GM23338 (cell line): ENCODE measurements around the gene SORCS2. TPM values are rescaled to one million over a fixed set of nuclear protein-coding genes. Genes with fewer than 3 reads are reported as not detected.

ENCODE experiments used
- ATAC-seq: fragments of 200-7000 bp; cut with Tn5 transposase; 3 replicates; pipeline ENCODE4 v1.9.1; 2020
- DNase-seq: peaks from one replicate; pipeline ENCODE4 v3.0.0-alpha.2; 2015; ENCODE audit warnings: low spot score
- H2AFZ ChIP-seq: fragments of 200-600 bp; sonication (generic); 2 replicates; pipeline ENCODE4 v1.8.0; 2016; ENCODE audit warnings: antibody characterized with exemption, mild to moderate bottlenecking, moderate library complexity
- H3F3A ChIP-seq: fragments of 200-600 bp; sonication (generic); replicated peaks from 2 replicates; pipeline ENCODE4 v1.8.0; 2017; ENCODE audit warnings: antibody characterized with exemption, mixed run types, low read depth
- H3K27ac ChIP-seq: fragments of 200-600 bp; sonication (generic); 2 replicates; pipeline ENCODE4 v1.6.1; 2016; ENCODE audit warnings: low read depth
- H3K27me3 ChIP-seq: fragments of 200-600 bp; sonication (generic); 2 replicates; pipeline ENCODE4 v1.8.0; 2016; ENCODE audit warnings: mild to moderate bottlenecking, mixed run types, moderate library complexity; ENCODE audit not compliant: insufficient read depth
- H3K36me3 ChIP-seq: fragments of 200-600 bp; sonication (generic); 2 replicates; pipeline ENCODE4 v1.8.0; 2016; ENCODE audit warnings: mild to moderate bottlenecking; ENCODE audit not compliant: insufficient read depth
- H3K4me1 ChIP-seq: fragments of 200-600 bp; sonication (generic); 2 replicates; pipeline ENCODE4 v1.8.0; 2016; ENCODE audit warnings: mild to moderate bottlenecking, moderate library complexity; ENCODE audit not compliant: insufficient read depth
- H3K4me2 ChIP-seq: fragments of 200-600 bp; sonication (generic); 2 replicates; pipeline ENCODE4 v1.7.1; 2017; ENCODE audit warnings: mixed run types
- H3K4me3 ChIP-seq: fragments of 200-600 bp; sonication (generic); 2 replicates; pipeline ENCODE4 v1.6.1; 2016; ENCODE audit warnings: mixed run types
- H3K79me2 ChIP-seq: fragments of 200-600 bp; sonication (generic); replicated peaks from 2 replicates; pipeline ENCODE4 v1.8.0; 2017; ENCODE audit warnings: mild to moderate bottlenecking; ENCODE audit not compliant: insufficient read depth
- H3K9me2 ChIP-seq: fragments of 200-600 bp; sonication (generic); 2 replicates; pipeline ENCODE4 v1.8.0; 2017; ENCODE audit not compliant: insufficient read depth
- H4K20me1 ChIP-seq: fragments of 200-600 bp; sonication (generic); replicated peaks from 2 replicates; pipeline ENCODE4 v1.8.0; 2017; ENCODE audit warnings: mild to moderate bottlenecking; ENCODE audit not compliant: insufficient read depth
- H3K27ac Mint-ChIP-seq: 2 replicates; pipeline ENCODE4 v1.8.0; 2020; ENCODE audit warnings: inconsistent platforms, mild to moderate bottlenecking, moderate library complexity, mixed read lengths
- H3K27me3 Mint-ChIP-seq: 3 replicates; pipeline ENCODE4 v1.8.0; 2022; ENCODE audit warnings: low read depth, mild to moderate bottlenecking, moderate library complexity, mixed read lengths, inconsistent platforms; ENCODE audit not compliant: insufficient read depth, poor library complexity
- H3K36me3 Mint-ChIP-seq: 3 replicates; pipeline ENCODE4 v1.8.0; 2021; ENCODE audit warnings: low read depth, mild to moderate bottlenecking, inconsistent platforms, moderate library complexity, mixed read lengths
- H3K4me1 Mint-ChIP-seq: 3 replicates; pipeline ENCODE4 v1.8.0; 2020; ENCODE audit warnings: mild to moderate bottlenecking, inconsistent platforms, mixed read lengths
- H3K4me3 Mint-ChIP-seq: 3 replicates; pipeline ENCODE4 v1.8.0; 2021; ENCODE audit warnings: moderate library complexity, mild to moderate bottlenecking, inconsistent platforms, mixed read lengths
- H3K9me3 Mint-ChIP-seq: 3 replicates; pipeline ENCODE4 v1.8.0; 2020; ENCODE audit warnings: moderate library complexity, mild to moderate bottlenecking, inconsistent platforms, mixed read lengths
- CREB1 ChIP-seq: fragments of 250-450 bp; sonication (Bioruptor Pico); IDR thresholded peaks from 2 replicates; pipeline ENCODE4 v1.5.0; 2020; ENCODE audit warnings: low read depth, mild to moderate bottlenecking, moderate library complexity
- CTCF ChIP-seq, 2 experiments: fragments of 200-600 bp in 1 of 2; sonication (generic) in 1 of 2; conservative IDR thresholded peaks; 2 replicates each; pipeline versions ENCODE4 v1.5.1 to v1.6.1; 2016 to 2017; ENCODE audit warnings: antibody characterized with exemption in 2 of 2, low read depth in 2 of 2, mild to moderate bottlenecking in 2 of 2, moderate library complexity in 1 of 2
- ETS1 ChIP-seq: IDR thresholded peaks from 2 replicates; pipeline ENCODE4 v1.6.1; 2016; ENCODE audit warnings: antibody characterized with exemption
- EZH2 ChIP-seq: fragments of 200-600 bp; sonication (generic); IDR thresholded peaks from one replicate; pipeline ENCODE4 v1.8.0; 2017; ENCODE audit warnings: antibody characterized with exemption, mild to moderate bottlenecking, low read depth; ENCODE audit not compliant: unreplicated experiment
- EZH2phosphoT487 ChIP-seq: fragments of 200-600 bp; sonication (generic); IDR thresholded peaks from one replicate; pipeline ENCODE4 v1.8.1; 2018; ENCODE audit warnings: antibody characterized with exemption; ENCODE audit not compliant: unreplicated experiment
- JUNB ChIP-seq: IDR thresholded peaks from one replicate; pipeline ENCODE4 v1.6.1; 2016; ENCODE audit warnings: antibody characterized with exemption; ENCODE audit not compliant: unreplicated experiment
- NANOG ChIP-seq: IDR thresholded peaks from 2 replicates; pipeline ENCODE4 v1.6.1; 2016; ENCODE audit warnings: antibody characterized with exemption, borderline replicate concordance
- POLR2AphosphoS5 ChIP-seq: IDR thresholded peaks from 2 replicates; pipeline ENCODE4 v1.6.1; 2016; ENCODE audit warnings: antibody characterized with exemption, low read depth
- REST ChIP-seq: IDR thresholded peaks from one replicate; pipeline ENCODE4 v1.6.1; 2018; ENCODE audit warnings: antibody characterized with exemption; ENCODE audit not compliant: unreplicated experiment
- STAT1 ChIP-seq: IDR thresholded peaks from one replicate; pipeline ENCODE4 v1.6.1; 2016; ENCODE audit warnings: antibody characterized with exemption; ENCODE audit not compliant: unreplicated experiment
- ZNF114 ChIP-seq: fragments of 250-450 bp; sonication (Bioruptor Pico); IDR thresholded peaks from 2 replicates; pipeline ENCODE4 v1.5.0; 2020; ENCODE audit warnings: mild to moderate bottlenecking, moderate library complexity
- ZNF331 ChIP-seq: fragments of 250-450 bp; sonication (Bioruptor Pico); IDR thresholded peaks from 2 replicates; pipeline ENCODE4 v1.5.0; 2020; ENCODE audit warnings: low read depth, mild to moderate bottlenecking, moderate library complexity
- polyA plus RNA-seq: library from polyadenylated mRNA; unstranded; fragments of >200 nt; fragmentation: Nextera tagmentation; extraction: Ambion mirVana; gene quantifications from 2 replicates; pipeline ENCODE4 v1.2.1, GENCODE V29; 2016
- total RNA-seq: library from RNA; depleted of rRNA; stranded (reverse); fragments of >200 nt; shearing (Covaris generic); gene quantifications from 2 replicates; pipeline ENCODE4 v1.2.3, GENCODE V29; 2014

Gene SORCS2
- total and polyA plus RNA-seq, 2 experiments from 2014 or later: 0.47 to 2.4 TPM

- Mint-ChIP-seq H3K27ac (no peak overlapping the region), H3K4me1 (peaks cover 39% of the 10 kb centered on the region), H3K4me3 (no peak overlapping the region), H3K27me3 (peaks cover 20% of the 10 kb centered on the region), H3K36me3 (no peaks in the 10 kb centered on the region), H3K9me3 (peaks cover 3% of the 10 kb centered on the region)
- H3K4me3 ChIP-seq: no peak overlapping the region
- no peak overlapping the region for H2AFZ ChIP-seq
- H3K27me3 ChIP-seq: no peaks in the 10 kb centered on the region
- H4K20me1 ChIP-seq: no peaks in the 10 kb centered on the region
- H3K9me2 ChIP-seq: no peaks in the 10 kb centered on the region
- no peak overlapping the region for H3K27ac ChIP-seq
- no peak overlapping the region for H3K4me2 ChIP-seq
- no peaks in the 10 kb centered on the region for H3K79me2 ChIP-seq
- no peaks in the 10 kb centered on the region for H3F3A ChIP-seq
- no peaks in the 10 kb centered on the region for H3K36me3 ChIP-seq
- DNase-seq: no peak
- ATAC-seq: no peak
- TF ChIP-seq REST (no peak), EZH2phosphoT487 (no peak), ZNF114 (CRISPR knock-in tag) (no peak), JUNB (no peak), POLR2AphosphoS5 (no peak), STAT1 (no peak), ETS1 (no peak), ZNF331 (CRISPR knock-in tag) (no peak), CTCF (conservative IDR thresholded peaks at IDR 0.05; ENCODE audit: low read depth in 2 of 2) (no peak), EZH2 (no peak), CREB1 (CRISPR knock-in tag) (no peak), NANOG (no peak)
- H3K4me1 ChIP-seq: peaks cover 6% of the 10 kb centered on the region; the same call in 1 of the 2 replicates
These were observed 338.7 kb downstream of the SORCS2 start for GRCh38 chr4:7530932-7531639.
